WTC11 (cell line): ENCODE measurements around the gene INPP5E. TPM values are rescaled to one million over a fixed set of nuclear protein-coding genes. Genes with fewer than 3 reads are reported as not detected.
A peak's percentile ranks its signal among the peaks of the same experiment; 100 is the strongest.

ENCODE experiments used
- AFF4 ChIP-seq: sonication (generic); formaldehyde crosslinking; IDR thresholded peaks from 2 replicates; pipeline ENCODE4 v1.8.1; 2023; ENCODE audit warnings: mild to moderate bottlenecking, missing genetic modification reagents, borderline replicate concordance
- CBFB ChIP-seq: sonication (generic); formaldehyde crosslinking; IDR thresholded peaks from 2 replicates; pipeline ENCODE4 v1.8.1; 2022; ENCODE audit warnings: mild to moderate bottlenecking, low read depth, missing genetic modification reagents
- CREB1 ChIP-seq: sonication (generic); formaldehyde crosslinking; IDR thresholded peaks from 2 replicates; pipeline ENCODE4 v1.8.0; 2023; ENCODE audit warnings: mild to moderate bottlenecking, missing genetic modification reagents
- CREM ChIP-seq: sonication (generic); formaldehyde crosslinking; IDR thresholded peaks from 2 replicates; pipeline ENCODE4 v1.8.1; 2022; ENCODE audit warnings: mild to moderate bottlenecking, missing genetic modification reagents, moderate library complexity
- CTCF ChIP-seq: fragments of 200-600 bp; IDR thresholded peaks from 2 replicates; pipeline ENCODE4 v1.8.0; 2022; ENCODE audit warnings: antibody characterized with exemption
- E2F4 ChIP-seq: sonication (generic); formaldehyde crosslinking; IDR thresholded peaks from 2 replicates; pipeline ENCODE4 v1.8.1; 2022; ENCODE audit warnings: low read depth, mild to moderate bottlenecking, moderate library complexity, missing genetic modification reagents, borderline replicate concordance
- E2F5 ChIP-seq: sonication (generic); formaldehyde crosslinking; IDR thresholded peaks from 2 replicates; pipeline ENCODE4 v1.8.1; 2022; ENCODE audit warnings: mild to moderate bottlenecking, moderate library complexity, missing genetic modification reagents
- EMX1 ChIP-seq: fragments of 250-450 bp; sonication (Bioruptor Pico); IDR thresholded peaks from 2 replicates; pipeline ENCODE4 v1.8.0; 2021; ENCODE audit warnings: mild to moderate bottlenecking
- FOXJ3 ChIP-seq: sonication (generic); formaldehyde crosslinking; IDR thresholded peaks from 2 replicates; pipeline ENCODE4 v1.9.0; 2021; ENCODE audit warnings: missing genetic modification reagents, mild to moderate bottlenecking, borderline replicate concordance
- FOXK1 ChIP-seq: sonication (generic); formaldehyde crosslinking; IDR thresholded peaks from 2 replicates; pipeline ENCODE4 v1.8.0; 2022; ENCODE audit warnings: mild to moderate bottlenecking, moderate library complexity, missing genetic modification reagents
- FOXP1 ChIP-seq: sonication (generic); formaldehyde crosslinking; IDR thresholded peaks from 2 replicates; pipeline ENCODE4 v1.8.0; 2022; ENCODE audit warnings: missing genetic modification reagents, mild to moderate bottlenecking, moderate library complexity, borderline replicate concordance
- GABPB1 ChIP-seq: sonication (generic); formaldehyde crosslinking; IDR thresholded peaks from 2 replicates; pipeline ENCODE4 v1.8.1; 2023; ENCODE audit warnings: mild to moderate bottlenecking, missing genetic modification reagents
- HMGXB4 ChIP-seq: sonication (generic); formaldehyde crosslinking; IDR thresholded peaks from 2 replicates; pipeline ENCODE4 v1.8.1; 2023; ENCODE audit warnings: mild to moderate bottlenecking, moderate library complexity, missing genetic modification reagents
- KAT7 ChIP-seq: sonication (generic); formaldehyde crosslinking; IDR thresholded peaks from 2 replicates; pipeline ENCODE4 v1.8.1; 2023; ENCODE audit warnings: missing genetic modification reagents, mild to moderate bottlenecking, borderline replicate concordance
- NFATC4 ChIP-seq: fragments of 250-450 bp; sonication (Bioruptor Pico); IDR thresholded peaks from 2 replicates; pipeline ENCODE4 v1.9.0; 2021; ENCODE audit warnings: mild to moderate bottlenecking
- NFE2L1 ChIP-seq: sonication (generic); formaldehyde crosslinking; IDR thresholded peaks from 2 replicates; pipeline ENCODE4 v1.8.1; 2023; ENCODE audit warnings: missing genetic modification reagents
- PREB ChIP-seq: sonication (generic); formaldehyde crosslinking; IDR thresholded peaks from 2 replicates; pipeline ENCODE4 v1.8.1; 2022; ENCODE audit warnings: mild to moderate bottlenecking, missing genetic modification reagents, moderate library complexity, borderline replicate concordance
- RORB ChIP-seq: fragments of 250-450 bp; sonication (Bioruptor Pico); IDR thresholded peaks from 2 replicates; pipeline ENCODE4 v1.9.0; 2021; ENCODE audit warnings: mild to moderate bottlenecking
- SP1 ChIP-seq: sonication (generic); formaldehyde crosslinking; conservative IDR thresholded peaks from 2 replicates; pipeline ENCODE4 v1.8.1; 2022; ENCODE audit warnings: missing genetic modification reagents
- TCF7 ChIP-seq: sonication (generic); formaldehyde crosslinking; IDR thresholded peaks from 2 replicates; pipeline ENCODE4 v1.8.0; 2022; ENCODE audit warnings: mild to moderate bottlenecking, low read depth, missing genetic modification reagents, moderate library complexity
- TEAD4 ChIP-seq: sonication (generic); formaldehyde crosslinking; IDR thresholded peaks from 2 replicates; pipeline ENCODE4 v1.8.0; 2022; ENCODE audit warnings: mild to moderate bottlenecking, missing genetic modification reagents
- USF1 ChIP-seq: sonication (generic); formaldehyde crosslinking; IDR thresholded peaks from 2 replicates; pipeline ENCODE4 v1.8.0; 2022; ENCODE audit warnings: mild to moderate bottlenecking, missing genetic modification reagents
- ZBTB43 ChIP-seq: sonication (generic); formaldehyde crosslinking; IDR thresholded peaks from 2 replicates; pipeline ENCODE4 v1.8.1; 2023; ENCODE audit warnings: mild to moderate bottlenecking, missing genetic modification reagents
- ZNF263 ChIP-seq: sonication (generic); formaldehyde crosslinking; IDR thresholded peaks from 2 replicates; pipeline ENCODE4 v1.8.1; 2022; ENCODE audit warnings: low read depth, mild to moderate bottlenecking, moderate library complexity, missing genetic modification reagents
- ZNF396 ChIP-seq: fragments of 250-450 bp; sonication (Bioruptor Pico); IDR thresholded peaks from 2 replicates; pipeline ENCODE4 v1.8.0; 2021; ENCODE audit warnings: mild to moderate bottlenecking, moderate library complexity, borderline replicate concordance
- ZNF416 ChIP-seq: fragments of 250-450 bp; sonication (Bioruptor Pico); IDR thresholded peaks from 2 replicates; pipeline ENCODE4 v1.9.0; 2021; ENCODE audit warnings: mild to moderate bottlenecking, inconsistent platforms
- total RNA-seq: library from RNA; stranded (reverse); gene quantifications from 3 replicates; pipeline ENCODE4 v1.2.3, GENCODE V29; 2021

The INPP5E gene
- total RNA-seq, 1 experiment from 2014 or later, result 24.0 TPM

GRCh38 chr9:136482793-136483588, 43.3 kb upstream of the INPP5E start, which contains the start of gene SEC16A (continued):
- TF ChIP-seq AFF4 (CRISPR knock-in tag) (no peak), EMX1 (CRISPR knock-in tag) (0 out of 2 replicates have a peak, but pooled peaks have one; percentile 33), E2F4 (CRISPR knock-in tag) (0 out of 2 replicates have a peak, but pooled peaks have one; percentile 63), TCF7 (no peak), ZNF263 (CRISPR knock-in tag) (no peak), CTCF (no peak), FOXJ3 (CRISPR knock-in tag) (no peak), PREB (CRISPR knock-in tag) (no peak), TEAD4 (CRISPR knock-in tag) (no peak), SP1 (CRISPR knock-in tag) (peak; percentile 100), CREM (CRISPR knock-in tag) (peak; percentile 95), FOXP1 (peak; percentile 87), KAT7 (CRISPR knock-in tag) (no peak; the same call in 1 of the 2 replicates), CBFB (CRISPR knock-in tag) (no peak), ZBTB43 (CRISPR knock-in tag) (0 out of 2 replicates have a peak, but pooled peaks have one; percentile 53), USF1 (CRISPR knock-in tag) (0 out of 2 replicates have a peak, but pooled peaks have one; percentile 20), ZNF396 (CRISPR knock-in tag) (no peak), ZNF416 (CRISPR knock-in tag) (no peak), FOXK1 (CRISPR knock-in tag) (peak; percentile 77), RORB (CRISPR knock-in tag) (0 out of 2 replicates have a peak, but pooled peaks have one; percentile 53), HMGXB4 (CRISPR knock-in tag) (peak; percentile 51; the same call in 1 of the 2 replicates), CREB1 (CRISPR knock-in tag) (0 out of 2 replicates have a peak, but pooled peaks have one; percentile 21), NFATC4 (no peak), NFE2L1 (CRISPR knock-in tag) (0 out of 2 replicates have a peak, but pooled peaks have one; percentile 61), GABPB1 (peak; percentile 71; the same call in 1 of the 2 replicates), E2F5 (CRISPR knock-in tag) (0 out of 2 replicates have a peak, but pooled peaks have one; percentile 50)
